Loucy (cell line): ENCODE results near the gene H1-8.

Experiments used
- H2AFZ ChIP-seq: fragments of 200-600 bp; sonication (generic); 2 replicates; pipeline ENCODE4 v1.6.0; 2016; ENCODE audit warnings: antibody characterized with exemption, mild to moderate bottlenecking, low read length, moderate library complexity
- H3F3A ChIP-seq: fragments of 200-600 bp; 2 replicates; pipeline ENCODE4 v1.6.0; 2016; ENCODE audit warnings: antibody characterized with exemption, low read depth, mild to moderate bottlenecking
- H3K27me3 ChIP-seq: fragments of 200-600 bp; sonication (generic); 2 replicates; pipeline ENCODE4 v1.6.1; 2014; ENCODE audit warnings: low read length, mild to moderate bottlenecking; ENCODE audit not compliant: insufficient read depth, poor library complexity, severe bottlenecking
- H3K36me3 ChIP-seq: fragments of 200-600 bp; sonication (generic); 2 replicates; pipeline ENCODE4 v1.6.1; 2016; ENCODE audit warnings: low read length; ENCODE audit not compliant: insufficient read depth
- H3K4me1 ChIP-seq: fragments of 200-600 bp; sonication (generic); 2 replicates; pipeline ENCODE4 v1.5.1; 2014; ENCODE audit warnings: low read length, mild to moderate bottlenecking; ENCODE audit not compliant: insufficient read depth, poor library complexity, severe bottlenecking
- H3K4me2 ChIP-seq: fragments of 200-600 bp; sonication (generic); 2 replicates; pipeline ENCODE4 v1.6.0; 2014; ENCODE audit warnings: antibody characterized with exemption, low read length, low read depth, mild to moderate bottlenecking; ENCODE audit not compliant: poor library complexity, severe bottlenecking
- H3K4me3 ChIP-seq: fragments of 200-600 bp; sonication (generic); 2 replicates; pipeline ENCODE4 v1.5.1; 2014; ENCODE audit warnings: low read length, mild to moderate bottlenecking, mixed read lengths; ENCODE audit not compliant: poor library complexity, severe bottlenecking
- H3K79me2 ChIP-seq: fragments of 200-600 bp; sonication (generic); 2 replicates; pipeline ENCODE4 v1.6.1; 2014; ENCODE audit warnings: low read length; ENCODE audit not compliant: insufficient read depth
- H3K9ac ChIP-seq: fragments of 200-600 bp; sonication (generic); 2 replicates; pipeline ENCODE4 v1.6.0; 2014; ENCODE audit warnings: mild to moderate bottlenecking, low read depth, low read length, moderate library complexity; ENCODE audit not compliant: poor library complexity, severe bottlenecking
- H3K9me2 ChIP-seq: fragments of 200-600 bp; sonication (generic); replicated peaks from 2 replicates; pipeline ENCODE4 v1.6.1; 2016; ENCODE audit warnings: low read depth, low read length, mixed read lengths
- H3K9me3 ChIP-seq: fragments of 200-600 bp; sonication (generic); 2 replicates; pipeline ENCODE4 v1.6.1; 2014; ENCODE audit warnings: mild to moderate bottlenecking, antibody characterized with exemption, low read length, low read depth; ENCODE audit not compliant: insufficient read depth
- H4K20me1 ChIP-seq: fragments of 200-600 bp; sonication (generic); 2 replicates; pipeline ENCODE4 v1.6.0; 2014; ENCODE audit warnings: antibody characterized with exemption, low read length, mild to moderate bottlenecking; ENCODE audit not compliant: insufficient read depth, poor library complexity, severe bottlenecking
- EZH2phosphoT487 ChIP-seq: fragments of 200-600 bp; IDR thresholded peaks from 2 replicates; pipeline ENCODE4 v1.6.1; 2018; ENCODE audit warnings: antibody characterized with exemption, mild to moderate bottlenecking, moderate library complexity, borderline replicate concordance
- TF ChIP-seq, protein P1 (sequence below): fragments of 200-600 bp; sonication (generic); conservative IDR thresholded peaks from 2 replicates; pipeline ENCODE4 v1.5.1; 2014; ENCODE audit warnings: mild to moderate bottlenecking, antibody characterized with exemption, low read length

Gene H1-8

DNA sequence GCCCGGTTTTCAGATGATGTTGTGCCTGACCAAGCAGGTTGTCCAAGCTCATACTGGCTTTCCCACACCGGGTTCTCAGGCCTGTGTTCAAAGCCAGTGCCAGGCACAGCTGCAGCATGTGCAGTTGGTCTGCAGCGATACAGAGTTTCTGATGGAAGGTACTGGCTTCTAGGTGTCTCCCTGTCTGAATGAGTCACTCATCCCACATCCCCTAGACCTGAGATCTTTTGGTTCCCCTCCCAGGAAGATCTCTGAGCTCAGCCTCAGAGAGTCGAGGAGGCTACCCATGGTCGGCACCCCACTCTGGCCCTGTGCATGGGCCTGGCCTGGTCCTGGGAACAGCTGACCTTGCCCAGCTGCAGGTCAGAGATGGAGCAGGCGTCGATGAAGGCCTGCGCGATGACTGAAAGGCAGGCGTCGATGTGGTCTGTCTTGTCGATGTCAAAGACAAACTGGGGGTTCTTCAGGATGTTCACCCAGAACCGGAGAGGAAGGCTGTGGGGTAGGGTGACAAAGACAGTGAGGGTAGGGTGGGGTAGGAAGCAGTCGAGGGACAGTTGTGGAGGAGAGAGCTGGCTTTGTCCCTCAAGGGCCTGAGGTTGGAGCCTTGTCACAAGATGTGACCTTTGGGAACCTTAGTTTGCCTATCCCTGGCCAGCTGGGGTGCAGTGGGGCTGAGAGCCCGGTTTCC, 15.3 kb downstream of the H1-8 start:
- Histone ChIP-seq H3K9ac (peak overlapping the region; percentile 7), H3F3A (no peaks in the 10 kb centered on the region), H3K4me1 (peaks cover 15% of the 10 kb centered on the region), H3K79me2 (no peaks in the 10 kb centered on the region), H3K9me2 (no peaks in the 10 kb centered on the region), H4K20me1 (no peaks in the 10 kb centered on the region), H3K27me3 (no peaks in the 10 kb centered on the region), H3K4me2 (peak overlapping the region; percentile 22), H3K4me3 (no peak overlapping the region), H2AFZ (no peak overlapping the region), H3K9me3 (no peaks in the 10 kb centered on the region), H3K36me3 (peaks cover 26% of the 10 kb centered on the region; the same call in 1 of the 2 replicates)
- TF ChIP-seq EZH2phosphoT487, result no peak
- TF ChIP-seq, protein P1, sequence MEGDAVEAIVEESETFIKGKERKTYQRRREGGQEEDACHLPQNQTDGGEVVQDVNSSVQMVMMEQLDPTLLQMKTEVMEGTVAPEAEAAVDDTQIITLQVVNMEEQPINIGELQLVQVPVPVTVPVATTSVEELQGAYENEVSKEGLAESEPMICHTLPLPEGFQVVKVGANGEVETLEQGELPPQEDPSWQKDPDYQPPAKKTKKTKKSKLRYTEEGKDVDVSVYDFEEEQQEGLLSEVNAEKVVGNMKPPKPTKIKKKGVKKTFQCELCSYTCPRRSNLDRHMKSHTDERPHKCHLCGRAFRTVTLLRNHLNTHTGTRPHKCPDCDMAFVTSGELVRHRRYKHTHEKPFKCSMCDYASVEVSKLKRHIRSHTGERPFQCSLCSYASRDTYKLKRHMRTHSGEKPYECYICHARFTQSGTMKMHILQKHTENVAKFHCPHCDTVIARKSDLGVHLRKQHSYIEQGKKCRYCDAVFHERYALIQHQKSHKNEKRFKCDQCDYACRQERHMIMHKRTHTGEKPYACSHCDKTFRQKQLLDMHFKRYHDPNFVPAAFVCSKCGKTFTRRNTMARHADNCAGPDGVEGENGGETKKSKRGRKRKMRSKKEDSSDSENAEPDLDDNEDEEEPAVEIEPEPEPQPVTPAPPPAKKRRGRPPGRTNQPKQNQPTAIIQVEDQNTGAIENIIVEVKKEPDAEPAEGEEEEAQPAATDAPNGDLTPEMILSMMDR, result no peak

DNA sequence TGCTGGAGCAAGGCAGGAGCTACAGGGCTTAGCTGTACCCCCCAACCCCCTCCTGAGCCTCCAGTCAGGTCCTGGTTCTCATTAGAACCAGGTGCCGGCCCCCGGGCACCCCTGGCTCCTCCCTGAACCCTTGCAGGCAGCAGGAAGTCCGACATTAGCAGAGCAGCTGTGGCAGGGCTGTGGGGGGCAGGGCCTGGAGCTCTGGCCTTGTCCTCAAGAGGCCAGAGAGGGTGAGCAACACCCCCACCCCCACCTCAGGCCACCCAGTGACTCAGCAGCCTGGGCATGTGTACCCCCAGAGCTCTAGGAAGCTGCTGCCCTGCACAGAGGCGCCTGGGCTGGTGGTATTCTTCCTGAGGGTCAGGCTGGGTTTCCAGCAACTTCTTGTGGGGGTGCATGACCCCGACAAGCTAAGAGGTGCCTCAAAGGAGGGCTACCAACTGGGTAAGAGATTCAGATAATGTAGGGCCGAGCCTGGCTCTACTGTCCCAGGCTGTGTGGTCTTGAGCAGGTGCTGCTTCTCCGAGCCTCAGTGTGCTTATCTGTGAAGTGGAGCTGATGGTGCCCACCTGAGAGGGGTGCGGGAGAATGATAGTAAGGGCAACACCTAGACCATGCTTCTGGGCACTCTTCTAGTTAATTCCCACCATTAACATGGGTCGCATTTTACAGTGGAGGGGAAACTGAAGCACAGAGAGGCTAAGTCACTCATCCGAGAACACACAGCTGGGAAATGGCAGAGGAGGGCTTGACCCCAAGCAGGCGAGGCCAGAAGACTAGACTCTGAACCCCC, 16.0 kb downstream of the H1-8 start:
- H4K20me1 ChIP-seq, result no peaks in the 10 kb centered on the region
- H3K36me3 ChIP-seq, result peaks cover 26% of the 10 kb centered on the region; the same call in 1 of the 2 replicates
- H3K9me2 ChIP-seq, result no peaks in the 10 kb centered on the region
- H3K4me2 ChIP-seq, result peak overlapping the region; percentile 22
- H3K4me1 ChIP-seq, result peaks cover 15% of the 10 kb centered on the region
- H3K4me3 ChIP-seq, result no peak overlapping the region
- no peak overlapping the region for H2AFZ ChIP-seq
- H3K9me3 ChIP-seq, result no peaks in the 10 kb centered on the region
- no peaks in the 10 kb centered on the region for H3F3A ChIP-seq
- TF ChIP-seq, protein P1, result no peak
- TF ChIP-seq EZH2phosphoT487, result no peak
- H3K9ac ChIP-seq, result peak overlapping the region; percentile 7
- no peaks in the 10 kb centered on the region for H3K79me2 ChIP-seq
- no peaks in the 10 kb centered on the region for H3K27me3 ChIP-seq

DNA sequence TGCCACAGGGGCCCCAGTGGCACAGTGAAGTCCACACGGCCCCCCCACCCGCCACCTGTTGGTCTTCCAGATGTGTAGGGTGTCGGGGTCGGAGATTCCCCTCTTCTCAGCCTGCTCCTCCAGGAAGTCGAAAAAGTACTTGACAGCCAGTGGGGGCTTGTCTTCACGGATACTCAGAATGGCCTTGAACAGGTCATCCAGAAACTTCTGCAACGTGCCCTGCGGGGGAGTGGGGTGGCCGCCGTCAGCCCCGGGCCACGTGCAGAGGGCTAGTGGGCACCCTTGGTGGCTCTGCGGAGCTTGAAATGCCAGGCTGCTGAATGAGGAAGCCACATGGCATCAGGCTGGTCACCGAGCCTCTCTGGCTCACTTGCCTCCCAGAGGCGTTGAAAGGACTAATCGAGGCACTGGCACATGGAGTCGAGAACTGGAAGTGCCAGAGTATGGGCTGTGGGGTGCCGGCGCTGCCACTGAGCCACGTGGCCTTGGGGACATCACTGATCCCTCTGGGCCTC, 16.6 kb downstream of the H1-8 start:
- no peak for TF ChIP-seq EZH2phosphoT487
- TF ChIP-seq, protein P1, result no peak
- Histone ChIP-seq H3F3A (no peaks in the 10 kb centered on the region), H3K27me3 (no peaks in the 10 kb centered on the region), H3K79me2 (no peaks in the 10 kb centered on the region), H3K4me1 (peaks cover 15% of the 10 kb centered on the region), H3K4me2 (no peak overlapping the region), H3K9me3 (no peaks in the 10 kb centered on the region), H3K36me3 (peaks cover 26% of the 10 kb centered on the region; the same call in 1 of the 2 replicates), H2AFZ (no peak overlapping the region), H3K9me2 (no peaks in the 10 kb centered on the region), H4K20me1 (no peaks in the 10 kb centered on the region), H3K4me3 (no peak overlapping the region), H3K9ac (no peak overlapping the region)
